IPS-18c (cell line): ENCODE results near the gene PITPNM1.

Experiments
- H3K4me3 ChIP-seq: 2 replicates; pipeline ENCODE4 v1.7.0; 2013; ENCODE audit warnings: low read depth, mild to moderate bottlenecking, low read length, moderate library complexity; ENCODE audit not compliant: insufficient read depth
- H3K9me3 ChIP-seq: one replicate; pipeline ENCODE4 v1.6.1; 2013; ENCODE audit warnings: mild to moderate bottlenecking, low read length, moderate library complexity; ENCODE audit not compliant: control insufficient read depth, insufficient read depth

PITPNM1 gene

GRCh38 chr11:67507864-67508485 lies 2.8 kb upstream of the PITPNM1 start, which contains the start of gene CDK2AP2:
CDK2AP2 (minus strand) TSS chr11:67508162; CDS start chr11:67508082, 80 bp downstream.
- Histone ChIP-seq H3K9me3 (no peaks in the 10 kb centered on the region), H3K4me3 (peak within 1 kb of the TSS; percentile 92)

- Histone ChIP-seq H3K9me3 (no peaks in the 10 kb centered on the region), H3K4me3 (peak overlapping the region; percentile 90)
Observed at GRCh38 chr11:67507242-67507863, 2.2 kb upstream of the PITPNM1 start.

DNA sequence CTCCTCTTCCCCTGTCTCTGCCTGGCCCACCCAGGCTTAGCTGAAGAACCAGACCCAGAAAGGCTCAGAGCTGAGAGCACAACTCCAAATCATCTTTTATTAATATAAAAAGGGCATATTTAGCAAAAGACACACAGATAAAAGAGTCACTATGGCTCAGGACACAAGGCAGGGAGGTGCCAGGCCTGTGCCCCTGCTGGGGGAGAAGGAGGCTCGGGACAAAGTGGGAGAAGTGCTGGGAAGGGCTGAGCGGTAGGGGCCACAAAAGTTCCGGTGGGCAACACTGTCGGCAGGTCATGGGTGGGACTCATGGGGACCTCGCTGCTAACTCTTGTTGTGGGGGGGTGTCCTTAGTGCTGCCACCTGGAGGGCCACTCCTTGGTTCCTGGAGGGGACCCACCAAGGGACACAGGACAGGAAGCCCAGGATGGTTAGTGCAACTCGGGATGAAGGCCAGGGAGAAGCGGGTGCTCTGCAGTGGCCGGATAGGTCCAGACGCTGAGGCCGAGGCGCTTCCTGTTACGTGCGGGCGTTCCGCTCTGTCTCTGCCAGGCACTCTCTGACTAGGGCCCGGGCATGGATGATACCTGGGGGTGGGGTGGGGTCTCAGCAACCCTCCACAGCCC lies 1.4 kb upstream of the PITPNM1 start:
- H3K9me3 ChIP-seq = no peaks in the 10 kb centered on the region
- H3K4me3 ChIP-seq = no peak overlapping the region

DNA sequence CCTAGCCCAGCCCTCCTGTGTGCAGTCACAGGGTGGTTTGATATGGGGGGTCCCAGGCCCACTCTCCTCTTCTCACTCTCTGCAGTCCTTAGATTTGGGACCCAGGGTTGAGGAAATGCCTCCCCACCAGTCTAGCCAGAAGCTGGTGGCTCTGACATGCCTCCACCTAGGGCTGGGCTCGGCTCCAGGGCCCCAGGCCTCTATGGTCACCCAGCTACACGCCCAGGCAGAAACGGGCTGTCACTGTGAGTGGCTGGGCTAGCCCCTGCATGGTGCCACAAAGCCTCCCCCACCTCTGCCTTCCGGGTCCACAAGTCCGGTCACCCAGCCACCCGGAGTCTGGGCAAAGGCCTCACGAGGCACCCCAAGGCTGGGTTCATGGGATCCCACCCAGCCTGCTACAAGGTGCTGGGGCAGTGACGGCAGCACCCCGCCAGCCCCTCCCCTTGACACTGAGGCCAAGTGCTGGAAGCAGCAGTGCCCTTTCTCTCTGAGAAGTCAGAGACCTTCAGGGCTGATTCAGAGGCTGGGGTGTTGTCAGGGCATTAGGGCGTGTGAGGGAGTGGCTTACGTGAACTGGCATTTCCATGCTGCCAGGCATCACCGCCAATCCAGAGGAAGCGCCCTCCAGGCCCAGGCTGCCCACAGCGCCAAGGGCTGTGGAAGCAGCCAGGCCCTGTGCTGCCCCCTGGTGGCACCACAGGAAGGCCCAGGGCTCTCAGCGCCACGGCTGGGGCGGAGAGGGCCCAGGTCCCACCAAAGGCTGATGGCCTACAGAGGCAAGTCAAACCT lies 638 bp upstream of the PITPNM1 start:
- no peaks in the 10 kb centered on the region for H3K9me3 ChIP-seq
- no peak overlapping the region for H3K4me3 ChIP-seq

GRCh38 chr11:67504005-67504949 lies 886 bp downstream of the PITPNM1 start:
- no peaks in the 10 kb centered on the region for H3K9me3 ChIP-seq
- peak overlapping the region; percentile 84 for H3K4me3 ChIP-seq

- peak overlapping the region; percentile 84 for H3K4me3 ChIP-seq
- no peaks in the 10 kb centered on the region for H3K9me3 ChIP-seq
Observed at GRCh38 chr11:67503119-67504004, 1.8 kb downstream of the PITPNM1 start.

DNA sequence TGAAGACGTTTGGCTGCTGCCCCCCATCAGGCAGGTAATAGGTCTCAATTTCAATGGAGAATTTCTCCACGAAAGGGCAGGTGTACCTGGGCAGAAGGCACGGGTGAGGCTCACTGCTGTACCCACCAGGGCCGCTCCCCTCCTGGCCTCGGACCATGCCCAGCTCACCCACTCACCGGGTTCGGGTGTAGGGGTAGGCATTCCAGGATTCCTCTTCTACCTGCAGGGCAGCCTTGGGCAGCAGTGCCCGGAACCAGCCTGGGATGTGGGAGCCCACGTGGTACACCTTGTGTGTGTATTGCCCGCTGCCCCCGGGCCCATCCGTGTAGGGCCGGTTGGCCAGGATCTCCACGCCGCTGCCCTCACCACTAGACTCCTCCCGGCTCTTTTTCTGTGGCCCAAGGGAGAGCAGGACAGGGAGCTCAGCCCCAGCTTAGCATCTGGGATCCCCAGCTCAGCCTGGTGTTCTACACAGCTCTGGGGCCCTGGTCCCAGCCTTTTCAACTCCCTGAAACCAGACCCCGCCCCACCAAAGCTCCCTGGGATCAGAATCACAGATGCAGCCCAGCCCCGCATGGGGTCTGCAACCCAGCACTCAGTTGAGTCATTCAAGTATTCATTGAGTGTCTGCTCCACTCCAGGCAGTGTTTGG lies 2.7 kb downstream of the PITPNM1 start:
- no peak overlapping the region for H3K4me3 ChIP-seq

DNA sequence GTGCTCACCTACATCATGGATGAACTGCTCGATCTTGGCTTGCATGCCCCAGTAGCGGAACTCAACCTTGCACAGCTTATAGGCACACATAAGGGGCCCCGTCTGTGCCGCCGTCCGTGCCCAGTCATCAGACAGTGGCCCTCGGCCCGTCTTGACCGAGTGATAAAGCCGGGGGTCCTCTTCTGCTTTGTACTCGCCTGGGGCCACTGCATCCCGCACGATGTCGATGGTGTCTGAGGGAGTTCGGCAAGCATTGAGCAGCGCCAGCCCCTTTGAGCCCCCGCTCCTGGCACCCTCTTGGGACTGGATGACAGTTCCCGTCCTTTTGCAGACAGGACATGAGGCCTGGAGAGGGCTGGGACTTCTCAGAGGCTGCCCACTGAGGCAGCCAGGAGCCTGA lies 3.3 kb downstream of the PITPNM1 start:
- H3K9me3 ChIP-seq = no peaks in the 10 kb centered on the region
- H3K4me3 ChIP-seq = no peak overlapping the region

More for the DNA sequence above, 2.7 kb downstream of the PITPNM1 start:
- H3K9me3 ChIP-seq = no peaks in the 10 kb centered on the region

GRCh38 chr11:67500831-67501715 lies 4.1 kb downstream of the PITPNM1 start:
- no peaks in the 10 kb centered on the region for H3K9me3 ChIP-seq
- H3K4me3 ChIP-seq = no peak overlapping the region

GRCh38 chr11:67500484-67500821 lies 4.7 kb downstream of the PITPNM1 start:
- no peaks in the 10 kb centered on the region for H3K9me3 ChIP-seq
- H3K4me3 ChIP-seq = no peak overlapping the region

- Histone ChIP-seq H3K9me3 (no peaks in the 10 kb centered on the region), H3K4me3 (no peak overlapping the region)
Observed at GRCh38 chr11:67499808-67500483, 5.2 kb downstream of the PITPNM1 start.

DNA sequence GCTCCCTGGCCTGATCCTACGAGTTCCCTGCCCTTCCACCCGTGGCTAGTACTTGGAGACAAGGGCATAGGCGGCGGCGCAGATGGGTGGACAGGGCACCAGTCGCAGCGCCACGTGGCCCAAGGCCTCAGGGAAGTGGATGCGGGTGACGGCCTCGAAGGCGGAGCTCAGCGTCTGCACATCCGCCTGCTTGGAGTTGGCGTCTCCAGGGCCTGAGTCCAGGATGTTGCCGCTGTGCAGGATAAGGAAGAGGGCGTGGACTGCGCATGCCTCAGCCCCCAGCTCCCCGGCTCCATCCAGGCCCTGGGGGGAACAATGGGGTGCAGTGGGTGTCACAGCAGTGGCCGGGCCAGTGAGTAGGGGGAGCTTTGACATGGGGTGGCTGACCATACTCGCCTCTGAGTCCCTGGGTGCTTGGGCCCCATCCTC lies 6.6 kb downstream of the PITPNM1 start:
- H3K9me3 ChIP-seq = no peaks in the 10 kb centered on the region
- H3K4me3 ChIP-seq = no peak overlapping the region

DNA sequence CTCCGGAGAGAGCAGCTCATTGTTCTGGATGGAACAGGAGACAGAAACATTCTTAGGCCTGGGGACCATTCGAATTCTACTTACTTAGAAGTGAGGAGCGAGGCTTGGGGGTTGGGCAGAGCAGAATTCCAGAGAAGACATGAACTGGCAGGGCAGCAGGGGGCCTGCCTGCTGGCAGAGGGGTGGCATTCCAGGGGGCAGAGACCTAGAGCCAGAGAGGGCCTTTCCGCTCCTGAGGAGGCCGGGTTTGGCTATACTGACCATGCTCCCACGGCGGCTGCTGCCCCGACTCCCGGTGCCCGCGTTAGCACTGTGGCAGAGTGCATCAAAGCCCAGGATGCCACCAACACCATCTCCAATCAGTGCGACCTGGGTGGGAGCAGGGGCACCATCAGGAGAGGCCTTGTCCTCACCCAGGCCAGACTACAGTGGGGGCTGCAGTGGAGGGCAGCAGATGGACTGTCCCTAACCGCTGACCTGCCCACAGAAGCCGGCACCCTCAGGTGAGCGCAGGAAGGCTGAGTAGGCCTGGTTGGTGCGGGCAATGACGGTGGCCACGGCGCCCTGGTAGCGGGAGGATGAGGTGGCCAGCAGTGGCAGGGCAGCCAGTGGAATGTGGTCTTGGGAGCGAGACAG lies 7.4 kb downstream of the PITPNM1 start:
- no peaks in the 10 kb centered on the region for H3K9me3 ChIP-seq
- H3K4me3 ChIP-seq = no peak overlapping the region

DNA sequence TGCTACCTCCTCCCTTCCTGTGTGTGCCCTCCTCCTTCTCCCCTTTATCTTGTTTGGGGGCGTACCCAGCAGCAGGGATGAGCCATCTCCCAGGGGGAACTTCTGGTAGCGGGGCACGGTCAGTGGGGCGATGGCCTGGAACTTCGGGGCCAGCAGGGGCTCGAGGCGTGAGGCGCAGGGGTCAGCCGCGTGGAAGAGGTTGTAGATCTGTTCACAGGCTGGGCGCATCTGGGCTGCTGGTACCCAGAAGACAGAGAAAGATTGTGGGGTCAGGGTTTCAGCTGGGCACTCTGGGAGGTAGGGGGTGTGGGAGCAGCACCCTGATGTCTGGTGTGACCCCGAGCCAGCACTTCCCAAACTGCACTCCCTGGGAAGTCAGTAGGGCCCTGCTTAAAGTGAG lies 9.1 kb downstream of the PITPNM1 start:
- no peaks in the 10 kb centered on the region for H3K9me3 ChIP-seq
- H3K4me3 ChIP-seq = no peak overlapping the region
